Activated CD4-positive, alpha-beta T cell treated with anti-CD3 and anti-CD28 coated beads, Interleukin-2, amount 10 ng/mL, durations not matched to agents 7 days and 5 days (primary cell): ENCODE measurements around the gene OTUD5. TPM values are rescaled to one million over a fixed set of nuclear protein-coding genes. Genes with fewer than 3 reads are reported as not detected.

Experiments
- CTCF ChIA-PET: fragments of 350-600 bp; sonication (Branson Sonifier 250); formaldehyde crosslinking; loops from one replicate; lab custom pipeline; 2021; ENCODE audit warnings: antibody characterized with exemption; lab: Charles Lee
- POLR2A ChIA-PET: fragments of 350-600 bp; sonication (Branson Sonifier 250); formaldehyde crosslinking; loops from one replicate; lab custom pipeline; 2021; ENCODE audit warnings: antibody characterized with exemption; lab: Charles Lee
- DNase-seq: peaks from one replicate; pipeline ENCODE4 v3.0.0-alpha.2; 2020
- H3K27ac Mint-ChIP-seq: one replicate; pipeline ENCODE4 v1.8.0; 2021; ENCODE audit warnings: mild to moderate bottlenecking, moderate library complexity, mixed read lengths
- H3K27me3 Mint-ChIP-seq: one replicate; pipeline ENCODE4 v1.8.0; 2021; ENCODE audit warnings: mixed read lengths
- H3K36me3 Mint-ChIP-seq: one replicate; pipeline ENCODE4 v1.8.0; 2021; ENCODE audit warnings: low read depth, mixed read lengths
- H3K4me1 Mint-ChIP-seq: one replicate; pipeline ENCODE4 v1.8.0; 2021; ENCODE audit warnings: mixed read lengths
- H3K4me3 Mint-ChIP-seq: one replicate; pipeline ENCODE4 v1.8.0; 2021; ENCODE audit warnings: mild to moderate bottlenecking, moderate library complexity, mixed read lengths
- H3K9me3 Mint-ChIP-seq: one replicate; pipeline ENCODE4 v1.8.0; 2021; ENCODE audit warnings: mixed read lengths
- total RNA-seq, 2 experiments: library from RNA; stranded (reverse); gene quantifications; one replicate each; pipeline ENCODE4 v1.2.3, GENCODE V29; 2021

Gene OTUD5, protein sequence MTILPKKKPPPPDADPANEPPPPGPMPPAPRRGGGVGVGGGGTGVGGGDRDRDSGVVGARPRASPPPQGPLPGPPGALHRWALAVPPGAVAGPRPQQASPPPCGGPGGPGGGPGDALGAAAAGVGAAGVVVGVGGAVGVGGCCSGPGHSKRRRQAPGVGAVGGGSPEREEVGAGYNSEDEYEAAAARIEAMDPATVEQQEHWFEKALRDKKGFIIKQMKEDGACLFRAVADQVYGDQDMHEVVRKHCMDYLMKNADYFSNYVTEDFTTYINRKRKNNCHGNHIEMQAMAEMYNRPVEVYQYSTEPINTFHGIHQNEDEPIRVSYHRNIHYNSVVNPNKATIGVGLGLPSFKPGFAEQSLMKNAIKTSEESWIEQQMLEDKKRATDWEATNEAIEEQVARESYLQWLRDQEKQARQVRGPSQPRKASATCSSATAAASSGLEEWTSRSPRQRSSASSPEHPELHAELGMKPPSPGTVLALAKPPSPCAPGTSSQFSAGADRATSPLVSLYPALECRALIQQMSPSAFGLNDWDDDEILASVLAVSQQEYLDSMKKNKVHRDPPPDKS
- 10 to 100 TPM; 49.0 to 54.1 TPM for total RNA-seq

DNA sequence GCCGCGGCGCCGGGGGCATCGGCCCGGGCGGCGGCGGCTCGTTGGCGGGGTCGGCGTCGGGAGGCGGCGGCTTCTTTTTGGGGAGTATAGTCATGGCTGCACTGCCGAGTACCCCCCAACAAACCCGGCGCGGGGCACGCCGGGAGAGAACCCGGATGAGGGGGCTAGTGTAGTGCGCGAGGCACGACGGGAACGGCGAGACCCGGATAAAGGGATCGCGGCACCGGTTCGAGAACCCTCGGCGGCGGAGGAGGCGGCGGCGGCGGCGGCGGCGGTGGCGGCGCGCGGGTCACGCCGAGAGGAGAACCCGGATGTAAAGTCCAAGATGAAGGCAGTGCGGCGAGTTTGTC, at the start of gene OTUD5:
OTUD5 (minus strand) TSS at position 131 of the 350 bp plus-strand sequence; CDS start at position 94, 37 bp downstream.
- Mint-ChIP-seq H3K4me3 (peak within 1 kb of the TSS; percentile 95), H3K27me3 (no peaks in the 10 kb centered on the region), H3K36me3 (peaks cover 13% of the 10 kb centered on the region), H3K9me3 (no peaks in the 10 kb centered on the region), H3K27ac (peak within 1 kb of the TSS; percentile 100), H3K4me1 (peaks cover 51% of the 10 kb centered on the region)
- no peak for DNase-seq
- CTCF ChIA-PET: interaction anchor here (2.3 kb wide), 1 partner anchor 18 kb away, joined by 9 read pairs; no protein-coding TSS in a partner anchor
- POLR2A ChIA-PET: no interaction called here

- Mint-ChIP-seq H3K27ac (peak overlapping the region; percentile 52), H3K27me3 (no peaks in the 10 kb centered on the region), H3K36me3 (peaks cover 13% of the 10 kb centered on the region), H3K9me3 (no peaks in the 10 kb centered on the region), H3K4me3 (peak overlapping the region; percentile 51), H3K4me1 (peaks cover 23% of the 10 kb centered on the region)
- no peak for DNase-seq
- POLR2A ChIA-PET: no interaction called here
- CTCF ChIA-PET: interaction anchor here (0.6 kb wide), 1 partner anchor 325 kb away, joined by 4 read pairs; no protein-coding TSS in a partner anchor
Measured at GRCh38 chrX:49003696-49004095, 46.3 kb upstream of the OTUD5 start.

DNA sequence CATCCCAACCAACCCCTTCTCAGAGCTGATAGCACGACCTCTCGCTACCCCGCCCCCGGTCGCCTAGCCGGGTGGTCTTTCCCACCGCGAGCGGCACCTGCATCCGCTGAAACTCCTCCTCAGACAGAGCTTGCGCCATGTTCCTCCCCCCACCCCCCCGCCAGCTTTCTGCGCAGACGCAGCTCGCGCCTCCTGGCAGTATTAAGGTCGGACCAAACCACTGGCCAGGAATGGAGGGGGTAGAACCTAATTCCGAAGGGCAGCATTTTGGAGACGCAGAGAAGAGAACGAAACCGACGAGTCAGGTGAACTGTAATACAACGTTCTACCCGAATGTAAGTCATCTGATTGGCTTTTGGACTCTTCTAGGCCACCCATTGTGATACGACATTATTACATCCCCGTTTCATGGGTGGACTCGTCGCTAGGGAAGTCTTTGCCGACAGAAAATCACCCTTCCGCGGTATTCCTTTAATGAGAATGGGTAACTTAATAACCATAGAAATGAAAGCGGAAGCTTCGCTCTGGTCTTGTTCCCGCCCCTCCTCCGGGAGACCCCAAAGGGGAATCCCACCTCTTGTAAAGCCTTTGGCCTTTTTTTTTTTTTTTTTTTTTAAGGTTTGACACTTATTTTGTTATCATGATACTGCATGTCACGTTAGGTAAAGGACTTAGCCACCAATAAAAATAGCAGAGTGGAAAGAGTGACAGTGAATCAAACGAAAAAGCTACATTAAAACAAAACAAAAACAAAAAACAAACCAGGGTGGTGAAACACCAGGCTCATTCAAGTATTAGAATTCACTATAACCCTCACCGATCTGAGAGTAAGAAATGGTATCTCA, 44.9 kb upstream of the OTUD5 start, which contains the start of gene GRIPAP1:
GRIPAP1 (minus strand) TSS at position 174 of the 845 bp plus-strand sequence; CDS start at position 139, 35 bp downstream.
- Mint-ChIP-seq H3K9me3 (no peaks in the 10 kb centered on the region), H3K27ac (peak within 1 kb of the TSS; percentile 97), H3K36me3 (peaks cover 25% of the 10 kb centered on the region), H3K4me3 (peak within 1 kb of the TSS; percentile 100), H3K4me1 (peaks cover 35% of the 10 kb centered on the region), H3K27me3 (no peaks in the 10 kb centered on the region)
- POLR2A ChIA-PET: interaction anchor here (0.6 kb wide), 2 partner anchors 37 to 226 kb away, joined by 3 to 4 read pairs; no protein-coding TSS in a partner anchor
- CTCF ChIA-PET: interaction anchor here (0.9 kb wide), 1 partner anchor 21 kb away, joined by 4 read pairs; no protein-coding TSS in a partner anchor
- peak; percentile 85 for DNase-seq

DNA sequence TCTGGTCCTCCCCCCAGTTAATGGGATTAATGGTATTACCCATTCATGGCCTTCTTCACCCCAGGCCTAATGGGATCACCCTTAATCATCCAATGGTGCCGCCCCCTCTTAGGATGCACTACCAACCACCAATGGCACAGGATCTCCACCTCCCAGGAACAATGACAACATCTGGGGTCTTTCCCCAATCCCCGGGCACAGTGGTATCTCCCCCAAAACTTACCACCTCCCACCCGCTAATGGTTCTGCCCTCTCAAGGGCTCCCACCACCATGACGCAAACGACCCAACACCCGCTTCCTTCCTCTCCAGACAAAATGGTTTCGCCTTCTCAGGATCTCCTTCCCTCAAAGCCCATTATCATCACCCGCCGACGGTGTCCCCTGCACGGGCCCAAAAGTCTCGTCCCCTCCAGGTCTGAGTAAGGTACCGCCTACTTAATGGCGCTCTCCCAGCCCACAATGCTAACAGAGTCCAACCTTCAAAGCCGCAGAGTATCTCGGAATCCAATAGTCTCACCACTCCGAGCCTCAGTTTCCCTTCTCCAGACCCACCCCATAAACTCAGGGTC, 44.2 kb upstream of the OTUD5 start:
- H3K4me1 Mint-ChIP-seq: peaks cover 41% of the 10 kb centered on the region
- H3K27me3 Mint-ChIP-seq: no peaks in the 10 kb centered on the region
- H3K4me3 Mint-ChIP-seq: peak overlapping the region; percentile 100
- ChIA-PET POLR2A (no interaction called here), CTCF (no interaction called here)
- no peaks in the 10 kb centered on the region for H3K9me3 Mint-ChIP-seq
- DNase-seq: peak; percentile 51
- H3K36me3 Mint-ChIP-seq: peaks cover 32% of the 10 kb centered on the region
- peak overlapping the region; percentile 97 for H3K27ac Mint-ChIP-seq

GRCh38 chrX:49000636-49001035, 43.2 kb upstream of the OTUD5 start:
- Mint-ChIP-seq H3K27me3 (no peaks in the 10 kb centered on the region), H3K27ac (no peak overlapping the region), H3K36me3 (peaks cover 34% of the 10 kb centered on the region), H3K4me3 (peak overlapping the region; percentile 100), H3K4me1 (peaks cover 42% of the 10 kb centered on the region), H3K9me3 (no peaks in the 10 kb centered on the region)
- ChIA-PET POLR2A (no interaction called here), CTCF (no interaction called here)
- no peak for DNase-seq

GRCh38 chrX:48999030-48999429, 41.6 kb upstream of the OTUD5 start:
- Mint-ChIP-seq H3K9me3 (no peaks in the 10 kb centered on the region), H3K36me3 (peaks cover 38% of the 10 kb centered on the region), H3K4me3 (no peak overlapping the region), H3K27ac (no peak overlapping the region), H3K27me3 (no peaks in the 10 kb centered on the region), H3K4me1 (peaks cover 42% of the 10 kb centered on the region)
- POLR2A ChIA-PET: no interaction called here
- no peak for DNase-seq
- CTCF ChIA-PET: interaction anchor here (0.5 kb wide), 1 partner anchor 100 kb away, joined by 3 read pairs; no protein-coding TSS in a partner anchor

DNA sequence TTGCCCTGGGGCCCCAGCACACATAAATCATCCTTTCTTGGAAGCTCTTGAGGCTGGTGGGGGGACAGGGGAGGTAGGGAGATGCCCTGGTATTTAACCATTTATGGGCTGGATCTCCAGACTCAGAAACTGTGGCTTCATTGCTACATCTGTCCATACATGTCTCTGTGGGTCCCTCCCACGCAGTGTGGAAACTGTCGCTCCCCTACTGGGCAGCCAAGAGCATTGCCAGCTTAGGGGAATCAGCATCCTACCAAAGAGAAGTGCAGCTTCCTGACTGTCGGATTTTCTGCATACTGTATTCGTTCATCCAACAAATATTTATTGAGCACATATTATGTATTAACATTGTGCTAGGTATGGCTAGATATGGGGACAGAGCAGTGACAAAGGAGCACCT, 41.0 kb upstream of the OTUD5 start:
- no peak for DNase-seq
- ChIA-PET CTCF (no interaction called here), POLR2A (no interaction called here)
- Mint-ChIP-seq H3K36me3 (peaks cover 40% of the 10 kb centered on the region), H3K27me3 (no peaks in the 10 kb centered on the region), H3K4me1 (peaks cover 37% of the 10 kb centered on the region), H3K9me3 (no peaks in the 10 kb centered on the region), H3K27ac (no peak overlapping the region), H3K4me3 (no peak overlapping the region)

GRCh38 chrX:48997865-48998264, 40.5 kb upstream of the OTUD5 start:
- no peak for DNase-seq
- Mint-ChIP-seq H3K36me3 (peaks cover 42% of the 10 kb centered on the region), H3K4me3 (no peak overlapping the region), H3K4me1 (peaks cover 37% of the 10 kb centered on the region), H3K9me3 (no peaks in the 10 kb centered on the region), H3K27me3 (no peaks in the 10 kb centered on the region), H3K27ac (no peak overlapping the region)
- CTCF ChIA-PET: no interaction called here
- POLR2A ChIA-PET: no interaction called here

- DNase-seq: no peak
- Mint-ChIP-seq H3K4me1 (peaks cover 39% of the 10 kb centered on the region), H3K9me3 (no peaks in the 10 kb centered on the region), H3K4me3 (no peak overlapping the region), H3K36me3 (peaks cover 45% of the 10 kb centered on the region), H3K27me3 (no peaks in the 10 kb centered on the region), H3K27ac (no peak overlapping the region)
- CTCF ChIA-PET: no interaction called here
- POLR2A ChIA-PET: no interaction called here
Measured at GRCh38 chrX:48997455-48997854, 40.0 kb upstream of the OTUD5 start.

- DNase-seq: peak; percentile 11
- Mint-ChIP-seq H3K27me3 (no peaks in the 10 kb centered on the region), H3K27ac (no peak overlapping the region), H3K4me3 (no peak overlapping the region), H3K9me3 (no peaks in the 10 kb centered on the region), H3K4me1 (peaks cover 39% of the 10 kb centered on the region), H3K36me3 (peaks cover 47% of the 10 kb centered on the region)
- ChIA-PET CTCF (no interaction called here), POLR2A (no interaction called here)
Measured at GRCh38 chrX:48996969-48997368, 39.6 kb upstream of the OTUD5 start.

- H3K27me3 Mint-ChIP-seq: no peaks in the 10 kb centered on the region
- no peak for DNase-seq
- no peak overlapping the region for H3K4me3 Mint-ChIP-seq
- H3K4me1 Mint-ChIP-seq: peaks cover 10% of the 10 kb centered on the region
- ChIA-PET POLR2A (no interaction called here), CTCF (no interaction called here)
- H3K9me3 Mint-ChIP-seq: no peaks in the 10 kb centered on the region
- peaks cover 40% of the 10 kb centered on the region for H3K36me3 Mint-ChIP-seq
- no peak overlapping the region for H3K27ac Mint-ChIP-seq
Measured at GRCh38 chrX:48992341-48992740, 34.9 kb upstream of the OTUD5 start.

DNA sequence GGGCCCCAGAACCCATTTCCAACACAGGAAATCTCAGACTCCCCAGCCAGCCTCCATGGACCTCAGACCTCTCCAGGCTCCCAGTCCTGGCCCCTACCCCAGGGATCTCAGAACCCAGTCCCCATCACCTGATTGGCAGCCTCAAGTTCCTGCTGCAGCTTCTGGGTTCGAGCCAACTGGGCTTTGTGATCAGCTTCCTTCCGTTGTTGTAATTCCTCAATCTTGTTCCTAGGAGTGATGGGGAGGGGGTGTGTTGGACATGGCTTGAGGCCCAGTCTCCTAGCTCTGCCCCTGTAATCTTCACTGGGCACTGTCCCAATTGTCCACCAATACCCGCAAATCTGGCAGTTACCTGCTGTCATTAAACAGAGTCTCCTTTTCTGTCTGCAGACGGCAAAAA, 32.1 kb upstream of the OTUD5 start:
- ChIA-PET POLR2A (no interaction called here), CTCF (no interaction called here)
- Mint-ChIP-seq H3K4me3 (no peak overlapping the region), H3K36me3 (peaks cover 36% of the 10 kb centered on the region), H3K27ac (peak overlapping the region; percentile 5), H3K4me1 (peaks cover 2% of the 10 kb centered on the region), H3K9me3 (no peaks in the 10 kb centered on the region), H3K27me3 (no peaks in the 10 kb centered on the region)
- DNase-seq: no peak
